Forelimb muscle (tissue), 1 donor: ENCODE measurements around the gene CHMP3. TPM values are rescaled to one million over a fixed set of nuclear protein-coding genes. Genes with fewer than 3 reads are reported as not detected.
"Not testable (repeated sequence)": the region's sequence is repeated elsewhere in the genome, so short reads cannot be mapped to it uniquely, and the experiment has no call there.

Experiments
- DNase-seq: peaks from one replicate; pipeline ENCODE4 v3.0.0-alpha.2; 2013; ENCODE audit warnings: low read depth
- polyA plus RNA-seq: library from polyadenylated mRNA; unstranded; fragments of 120-200 nt; gene quantifications from one replicate; pipeline ENCODE4 v1.2.1, GENCODE V29; 2013; ENCODE audit not compliant: insufficient read length

Gene CHMP3
- polyA plus RNA-seq, 1 donor: 141 TPM

GRCh38 chr2:86512034-86512433 is 51.2 kb downstream of the CHMP3 start:
- no peak for DNase-seq

- DNase-seq: no peak
These were observed 52.8 kb downstream of the CHMP3 start for GRCh38 chr2:86510436-86510933.

GRCh38 chr2:86507600-86507999 is 55.6 kb downstream of the CHMP3 start:
- no peak for DNase-seq

- no peak for DNase-seq
These were observed 62.7 kb downstream of the CHMP3 start for GRCh38 chr2:86500325-86501083.

DNA sequence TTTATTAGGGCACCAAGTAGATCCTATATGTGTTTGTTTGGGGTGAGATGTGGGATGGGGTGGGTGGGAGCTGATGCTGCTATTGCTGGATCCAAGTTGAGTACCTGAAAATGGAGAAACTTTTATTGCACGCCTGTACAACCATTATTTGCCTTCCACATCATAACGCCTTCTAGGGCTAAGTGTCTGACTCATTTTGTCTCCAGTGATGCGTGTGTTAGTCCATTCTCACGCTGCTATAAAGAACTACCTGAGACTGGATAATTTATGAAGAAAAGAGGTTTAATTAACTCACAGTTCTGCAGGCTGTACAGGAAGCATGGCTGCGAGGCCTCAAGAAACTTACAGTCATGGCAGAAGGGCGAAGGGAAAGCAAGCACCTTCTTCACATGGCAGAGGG is 63.9 kb downstream of the CHMP3 start:
- no peak for DNase-seq

DNA sequence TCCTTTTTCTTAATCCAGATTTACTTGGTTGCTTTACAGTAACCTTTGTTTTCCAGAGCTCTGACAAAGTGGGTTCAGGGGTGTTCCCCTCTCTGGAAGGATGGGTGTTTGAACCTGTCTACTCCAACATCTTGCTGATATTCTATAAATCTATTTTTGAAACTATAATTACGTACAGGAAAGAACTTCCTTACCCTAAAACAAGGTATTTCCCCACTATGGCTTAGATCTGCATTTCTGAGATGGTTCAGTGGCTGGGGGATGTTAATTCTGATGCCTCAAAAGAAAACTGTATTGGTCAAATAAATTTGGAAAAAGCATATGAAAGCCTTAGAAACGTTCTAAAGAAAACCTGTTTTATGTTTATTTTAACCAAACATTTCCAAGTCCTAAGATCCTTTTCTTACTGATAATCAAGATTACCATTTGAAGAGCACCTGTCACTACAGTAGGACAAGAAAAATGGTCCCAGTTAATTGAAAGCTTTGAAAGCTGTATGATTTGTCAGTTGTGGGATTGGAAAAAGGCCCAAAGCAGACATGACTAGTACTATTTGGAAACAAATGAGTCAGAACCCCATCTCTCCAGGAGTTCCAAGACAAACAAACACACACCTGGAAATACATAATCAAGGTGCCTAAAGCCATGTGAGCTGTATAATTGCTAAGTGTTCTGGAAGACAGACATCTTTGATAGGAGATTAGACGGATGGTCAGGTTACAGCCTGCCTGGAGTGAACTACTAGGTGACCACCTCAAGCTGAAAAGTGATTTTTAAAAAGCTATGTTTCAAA is 64.6 kb downstream of the CHMP3 start:
- no peak for DNase-seq

DNA sequence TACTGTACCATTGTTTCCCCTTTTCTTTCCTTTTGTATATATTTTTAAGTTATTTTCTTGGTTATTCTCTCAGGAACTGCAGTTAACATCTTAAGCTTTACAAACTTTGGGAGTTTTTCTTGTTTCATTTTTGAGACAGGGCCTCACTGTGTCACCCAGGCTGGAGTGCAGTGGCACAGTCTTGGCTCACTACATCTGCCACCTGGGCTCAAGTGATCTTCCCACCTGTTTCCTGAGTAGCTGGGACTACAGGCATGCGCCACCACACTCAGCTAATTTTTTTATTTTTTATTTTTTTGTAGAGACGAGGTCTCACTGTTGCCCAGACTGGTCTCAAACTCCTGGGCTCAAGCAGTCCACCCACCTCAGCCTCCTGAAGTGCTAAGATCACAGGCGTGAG is 66.9 kb downstream of the CHMP3 start:
- not testable (repeated sequence) for DNase-seq

GRCh38 chr2:86492048-86492453 is 71.2 kb downstream of the CHMP3 start:
- DNase-seq: no peak

- DNase-seq: no peak
These were observed 72.2 kb downstream of the CHMP3 start for GRCh38 chr2:86491088-86491487.

- no peak for DNase-seq
These were observed 73.0 kb downstream of the CHMP3 start for GRCh38 chr2:86490245-86490644.

GRCh38 chr2:86489542-86489941 is 73.7 kb downstream of the CHMP3 start:
- DNase-seq: no peak

- no peak for DNase-seq
These were observed 74.5 kb downstream of the CHMP3 start for GRCh38 chr2:86488561-86489250.

DNA sequence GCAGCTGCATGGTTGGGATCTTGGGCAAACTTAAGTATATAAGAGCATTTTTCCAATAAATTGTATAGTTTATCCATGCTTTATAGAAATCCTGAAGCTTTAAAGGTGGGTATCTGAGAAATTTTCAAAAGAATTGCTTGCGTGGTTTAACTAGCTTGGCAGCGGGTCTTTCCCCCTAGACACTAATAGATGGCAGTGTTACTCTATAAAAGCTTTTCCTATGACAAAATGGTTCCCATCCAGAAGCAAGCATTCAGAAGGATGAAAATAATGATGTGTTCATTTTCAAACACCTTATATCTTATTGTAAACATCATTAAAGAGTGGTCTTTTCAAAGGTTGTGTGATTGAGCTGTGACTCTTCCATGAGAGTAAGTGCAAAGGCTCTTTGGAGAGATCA is 76.2 kb downstream of the CHMP3 start:
- DNase-seq: no peak

GRCh38 chr2:86485802-86486201 is 77.4 kb downstream of the CHMP3 start:
- DNase-seq: no peak

DNA sequence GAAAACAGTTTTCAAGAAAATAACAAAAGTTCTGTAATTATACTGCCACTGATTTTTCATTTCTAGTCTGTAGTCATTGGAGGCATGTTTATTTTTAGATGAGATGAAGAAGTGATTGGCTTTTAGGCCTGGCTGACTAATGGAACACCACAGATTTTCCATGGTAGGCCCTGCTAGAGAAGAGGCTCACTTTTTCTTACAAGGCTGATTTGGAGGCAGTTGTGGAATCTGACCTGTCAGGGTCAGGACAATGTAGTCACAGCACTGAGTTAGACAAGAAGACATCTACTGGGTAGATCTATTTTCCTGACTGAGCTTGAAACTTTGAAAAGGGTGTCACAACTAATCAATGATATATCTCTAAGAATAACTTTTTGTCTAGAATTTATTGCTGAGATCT is 78.1 kb downstream of the CHMP3 start:
- no peak for DNase-seq

DNA sequence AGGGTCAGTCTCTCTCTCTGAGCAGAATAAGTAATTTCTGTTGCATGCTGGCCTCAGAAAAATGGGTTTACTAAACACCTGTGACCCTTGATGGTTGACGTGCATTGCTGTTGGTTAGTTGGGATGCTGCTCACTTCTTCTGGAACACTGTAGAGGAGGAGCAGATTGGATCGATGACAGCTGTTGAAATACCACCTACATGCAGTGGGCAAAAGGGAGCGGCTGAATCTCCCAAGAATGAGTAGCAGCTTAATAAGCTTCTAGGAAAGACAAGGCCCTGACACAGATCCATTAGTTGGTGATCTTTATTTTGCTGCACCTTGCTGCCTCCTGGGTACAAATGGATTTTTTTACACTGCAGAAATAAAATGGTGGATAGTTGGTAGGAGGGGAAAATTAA is 78.9 kb downstream of the CHMP3 start:
- DNase-seq: no peak

GRCh38 chr2:86482034-86482433 is 81.2 kb downstream of the CHMP3 start:
- no peak for DNase-seq

GRCh38 chr2:86480105-86480504 is 83.1 kb downstream of the CHMP3 start:
- DNase-seq: no peak

GRCh38 chr2:86477349-86477748 is 85.9 kb downstream of the CHMP3 start:
- no peak for DNase-seq

DNA sequence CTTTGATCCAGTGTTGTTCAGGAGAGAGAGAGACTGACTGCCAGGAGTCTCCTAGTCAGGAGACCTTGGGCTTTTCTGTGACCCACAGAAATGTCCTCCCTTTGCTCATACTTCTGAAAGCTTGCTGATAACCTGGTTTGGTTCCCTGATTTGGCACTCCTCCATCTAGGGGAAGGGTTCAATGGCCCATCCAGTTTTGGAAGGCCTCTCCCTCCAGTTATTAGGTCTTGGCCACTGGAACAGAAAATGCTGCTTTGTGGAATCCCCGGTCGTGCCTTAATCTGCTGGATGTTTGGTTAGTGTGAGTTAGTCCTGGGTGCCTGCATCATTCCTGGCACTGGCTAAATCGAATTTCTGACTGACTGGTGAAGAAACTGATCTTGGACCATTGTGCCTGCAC is 86.3 kb downstream of the CHMP3 start:
- DNase-seq: no peak

DNA sequence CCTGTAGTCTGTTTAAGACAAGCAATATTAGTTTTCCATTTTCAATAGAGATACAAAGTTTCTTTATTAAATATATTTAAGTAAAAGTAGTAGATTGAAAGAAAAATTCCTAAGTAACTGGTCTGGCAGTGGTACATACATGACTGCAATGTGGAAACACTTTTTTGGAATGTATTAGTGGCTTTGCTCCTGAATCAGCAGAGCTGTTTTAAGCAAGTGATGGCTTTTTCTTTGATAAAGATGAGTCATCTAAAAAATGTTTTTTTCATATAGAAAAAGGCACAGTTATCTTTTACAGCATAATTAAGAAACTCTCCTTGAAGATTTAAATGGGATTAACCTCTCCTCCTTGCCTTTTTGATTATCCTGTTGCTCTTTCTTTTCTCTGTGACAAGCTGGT is 87.2 kb downstream of the CHMP3 start:
- DNase-seq: no peak

DNA sequence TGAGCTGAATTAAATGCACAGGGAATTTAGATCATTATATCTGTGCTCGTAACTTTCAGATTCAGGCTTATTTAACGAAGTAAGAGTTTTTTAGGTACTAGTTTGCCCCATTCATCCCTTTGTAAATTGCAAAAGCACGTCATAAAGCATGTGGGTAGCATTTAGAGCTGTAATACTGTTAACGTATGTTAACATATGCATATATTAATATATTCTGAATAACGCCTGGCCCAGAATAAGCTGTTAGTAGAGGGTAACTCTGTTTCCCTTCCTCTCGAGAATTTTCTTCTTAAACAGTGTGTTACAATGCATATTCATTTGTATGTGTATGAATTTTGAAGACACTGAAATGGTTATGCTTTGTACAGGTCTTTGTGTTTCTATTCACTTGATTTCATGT is 91.6 kb downstream of the CHMP3 start:
- no peak for DNase-seq
